Muscle layer of colon (tissue), 2 donors: ENCODE measurements around the gene FNDC3B.
A peak's percentile ranks its signal among the peaks of the same experiment; 100 is the strongest.

Experiments used
- H3K27ac ChIP-seq: one replicate; pipeline ENCODE4 v1.7.0; 2013; ENCODE audit warnings: low read depth, mild to moderate bottlenecking, low read length, moderate library complexity
- H3K27me3 ChIP-seq, 2 donors: one replicate each; pipeline ENCODE4 v1.7.0; 2013; ENCODE audit warnings: low read length in 2 of 2, mild to moderate bottlenecking in 2 of 2; ENCODE audit not compliant: insufficient read depth in 2 of 2, control insufficient read depth in 1 of 2
- H3K36me3 ChIP-seq: one replicate; pipeline ENCODE4 v1.7.0; 2013; ENCODE audit warnings: mild to moderate bottlenecking, low read length; ENCODE audit not compliant: insufficient read depth
- H3K4me1 ChIP-seq: one replicate; pipeline ENCODE4 v1.7.0; 2013; ENCODE audit warnings: mild to moderate bottlenecking, low read length; ENCODE audit not compliant: insufficient read depth
- H3K4me3 ChIP-seq, 2 donors: one replicate each; pipeline ENCODE4 v1.7.0; 2013; ENCODE audit warnings: low read length in 2 of 2, low read depth in 1 of 2, mild to moderate bottlenecking in 1 of 2, moderate library complexity in 1 of 2
- H3K9ac ChIP-seq: one replicate; pipeline ENCODE4 v1.7.0; 2013; ENCODE audit warnings: low read length
- H3K9me3 ChIP-seq: one replicate; pipeline ENCODE4 v1.7.0; 2013; ENCODE audit warnings: mild to moderate bottlenecking, low read length
- donor health status: abdominal sarcoma.
- donor health status: Adenocarcinoma of cecum.

Gene FNDC3B

GRCh38 chr3:172135185-172135584 lies 95.8 kb downstream of the FNDC3B start:
- Histone ChIP-seq H3K9ac (no peak overlapping the region), H3K27ac (no peak overlapping the region), H3K9me3 (no peaks in the 10 kb centered on the region), H3K27me3 (no peaks in the 10 kb centered on the region), H3K36me3 (peaks cover 6% of the 10 kb centered on the region), H3K4me1 (peaks cover 42% of the 10 kb centered on the region), H3K4me3 (no peak overlapping the region)

GRCh38 chr3:172135820-172136219 lies 96.4 kb downstream of the FNDC3B start:
- H3K4me1 ChIP-seq: peaks cover 49% of the 10 kb centered on the region
- H3K9ac ChIP-seq: no peak overlapping the region
- no peaks in the 10 kb centered on the region for H3K27me3 ChIP-seq
- no peak overlapping the region for H3K27ac ChIP-seq
- H3K36me3 ChIP-seq: peaks cover 6% of the 10 kb centered on the region
- no peak overlapping the region for H3K4me3 ChIP-seq
- no peaks in the 10 kb centered on the region for H3K9me3 ChIP-seq

GRCh38 chr3:172136330-172136729 lies 97.0 kb downstream of the FNDC3B start:
- H3K4me1 ChIP-seq: peaks cover 53% of the 10 kb centered on the region
- no peak overlapping the region for H3K27ac ChIP-seq

GRCh38 chr3:172137287-172138192 lies 98.2 kb downstream of the FNDC3B start:
- H3K9me3 ChIP-seq: no peaks in the 10 kb centered on the region
- H3K27ac ChIP-seq: no peak overlapping the region
- H3K4me3 ChIP-seq: no peak overlapping the region
- peaks cover 6% of the 10 kb centered on the region for H3K36me3 ChIP-seq
- H3K4me1 ChIP-seq: peaks cover 58% of the 10 kb centered on the region
- H3K9ac ChIP-seq: no peak overlapping the region
- H3K27me3 ChIP-seq: no peaks in the 10 kb centered on the region

More at GRCh38 chr3:172136330-172136729, 97.0 kb downstream of the FNDC3B start:
- Histone ChIP-seq H3K4me3 (no peak overlapping the region), H3K27me3 (no peaks in the 10 kb centered on the region), H3K9ac (no peak overlapping the region), H3K36me3 (peaks cover 6% of the 10 kb centered on the region), H3K9me3 (no peaks in the 10 kb centered on the region)

GRCh38 chr3:172138193-172138537 lies 98.8 kb downstream of the FNDC3B start:
- Histone ChIP-seq H3K9ac (no peak overlapping the region), H3K27ac (no peak overlapping the region), H3K27me3 (no peaks in the 10 kb centered on the region), H3K36me3 (peaks cover 6% of the 10 kb centered on the region), H3K9me3 (no peaks in the 10 kb centered on the region), H3K4me3 (no peak overlapping the region), H3K4me1 (peaks cover 58% of the 10 kb centered on the region)

GRCh38 chr3:172138792-172139507 lies 99.6 kb downstream of the FNDC3B start:
- no peak overlapping the region for H3K27ac ChIP-seq
- no peaks in the 10 kb centered on the region for H3K27me3 ChIP-seq
- H3K9me3 ChIP-seq: no peaks in the 10 kb centered on the region
- peaks cover 6% of the 10 kb centered on the region for H3K36me3 ChIP-seq
- peaks cover 54% of the 10 kb centered on the region for H3K4me1 ChIP-seq
- no peak overlapping the region for H3K9ac ChIP-seq
- no peak overlapping the region for H3K4me3 ChIP-seq

- H3K4me1 ChIP-seq: peaks cover 54% of the 10 kb centered on the region
These were observed 100.3 kb downstream of the FNDC3B start for GRCh38 chr3:172139528-172140276.

GRCh38 chr3:172140499-172141391 lies 101.4 kb downstream of the FNDC3B start:
- no peak overlapping the region for H3K9ac ChIP-seq
- no peaks in the 10 kb centered on the region for H3K9me3 ChIP-seq
- peaks cover 43% of the 10 kb centered on the region for H3K4me1 ChIP-seq
- no peak overlapping the region for H3K4me3 ChIP-seq
- peaks cover 1% of the 10 kb centered on the region for H3K36me3 ChIP-seq
- H3K27ac ChIP-seq: peak overlapping the region; percentile 35
- no peaks in the 10 kb centered on the region for H3K27me3 ChIP-seq

More at GRCh38 chr3:172139528-172140276, 100.3 kb downstream of the FNDC3B start:
- Histone ChIP-seq H3K36me3 (peaks cover 6% of the 10 kb centered on the region), H3K4me3 (no peak overlapping the region), H3K9ac (no peak overlapping the region), H3K27ac (no peak overlapping the region), H3K9me3 (no peaks in the 10 kb centered on the region), H3K27me3 (no peaks in the 10 kb centered on the region)

GRCh38 chr3:172142051-172142863 lies 102.9 kb downstream of the FNDC3B start:
- no peaks in the 10 kb centered on the region for H3K27me3 ChIP-seq
- peaks cover 49% of the 10 kb centered on the region for H3K4me1 ChIP-seq
- H3K4me3 ChIP-seq: no peak overlapping the region
- no peak overlapping the region for H3K9ac ChIP-seq
- H3K27ac ChIP-seq: no peak overlapping the region
- H3K36me3 ChIP-seq: no peaks in the 10 kb centered on the region
- H3K9me3 ChIP-seq: no peaks in the 10 kb centered on the region

GRCh38 chr3:172142864-172143451 lies 103.6 kb downstream of the FNDC3B start:
- Histone ChIP-seq H3K27ac (no peak overlapping the region), H3K4me1 (peaks cover 42% of the 10 kb centered on the region), H3K36me3 (no peaks in the 10 kb centered on the region), H3K4me3 (no peak overlapping the region), H3K27me3 (no peaks in the 10 kb centered on the region), H3K9me3 (no peaks in the 10 kb centered on the region), H3K9ac (no peak overlapping the region)
